NCI-H2107 treated with DMSO at 0.1 percent for 48 hours (cell line): ENCODE measurements around the gene PLEKHA8.

Experiments used
- DNase-seq: peaks from one replicate; lab custom pipeline; 2025; ENCODE audit not compliant: unreplicated experiment; lab: John Stamatoyannopoulos, UW

PLEKHA8 gene

GRCh38 chr7:30022991-30023390, 5.2 kb upstream of the PLEKHA8 start:
- no peak for DNase-seq

DNA sequence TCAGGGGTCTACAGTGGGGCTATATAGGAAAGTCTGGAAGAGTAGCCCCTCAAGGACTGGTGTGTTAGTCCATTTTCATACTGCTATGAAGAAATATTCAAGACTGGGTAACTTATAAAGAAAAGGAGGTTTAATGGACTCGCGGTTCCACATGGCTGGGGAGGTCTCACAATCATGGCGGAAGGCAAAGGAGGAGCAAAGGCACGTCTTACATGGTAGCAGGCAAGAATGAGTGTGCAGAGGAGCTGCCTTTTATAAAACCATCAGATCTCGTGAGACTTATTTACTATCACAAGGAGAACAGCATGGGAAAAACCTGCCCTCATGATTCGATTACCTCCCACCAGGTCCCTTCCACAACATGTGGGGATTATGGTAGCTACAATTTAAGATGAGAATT, 4.7 kb upstream of the PLEKHA8 start:
- no peak for DNase-seq

DNA sequence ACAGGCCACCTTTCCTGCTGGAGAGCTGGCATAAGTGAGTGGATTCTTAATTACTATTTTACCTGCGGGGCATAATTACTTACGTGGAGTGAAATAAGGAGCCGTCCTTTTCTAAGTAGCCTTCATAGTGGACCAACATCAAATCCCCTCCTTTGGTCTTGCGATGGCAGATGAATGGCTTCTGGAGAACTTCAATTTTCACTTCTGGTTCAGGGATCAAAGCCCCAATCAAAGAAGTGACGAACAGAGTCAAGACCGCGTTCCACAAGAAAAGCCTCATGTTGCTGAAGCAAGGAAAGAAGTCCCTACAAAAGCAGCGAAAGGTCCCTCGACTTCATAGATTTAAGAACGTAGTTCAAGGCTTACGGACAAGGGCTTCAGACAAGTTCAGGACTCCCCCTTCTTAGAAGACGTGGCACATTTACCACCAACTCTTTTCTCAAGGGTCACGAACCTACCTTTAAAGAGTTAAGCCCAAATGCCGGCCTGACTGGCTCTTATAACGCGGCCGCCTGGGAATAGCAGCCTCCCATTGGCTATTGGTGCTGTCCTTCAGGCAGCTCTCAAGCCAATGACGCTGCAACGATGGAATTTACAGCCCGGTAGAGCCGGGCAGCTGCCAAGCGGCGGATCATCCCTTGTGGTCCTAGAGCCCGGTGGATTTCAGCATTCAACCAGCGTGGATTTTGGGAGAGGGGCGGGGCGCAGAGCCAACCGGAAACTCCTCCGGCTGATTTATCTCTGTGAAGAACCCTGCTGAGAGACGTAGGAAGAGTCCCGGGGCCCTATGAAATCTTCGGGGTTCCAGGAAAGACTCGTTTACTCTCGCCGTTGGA, 1.8 kb upstream of the PLEKHA8 start, which contains the start of gene FKBP14:
TSS of gene FKBP14 (minus strand) at position 474 of the 836 bp plus-strand sequence. CDS start at position 280, 194 bp downstream.
- peak; percentile 97 for DNase-seq

DNA sequence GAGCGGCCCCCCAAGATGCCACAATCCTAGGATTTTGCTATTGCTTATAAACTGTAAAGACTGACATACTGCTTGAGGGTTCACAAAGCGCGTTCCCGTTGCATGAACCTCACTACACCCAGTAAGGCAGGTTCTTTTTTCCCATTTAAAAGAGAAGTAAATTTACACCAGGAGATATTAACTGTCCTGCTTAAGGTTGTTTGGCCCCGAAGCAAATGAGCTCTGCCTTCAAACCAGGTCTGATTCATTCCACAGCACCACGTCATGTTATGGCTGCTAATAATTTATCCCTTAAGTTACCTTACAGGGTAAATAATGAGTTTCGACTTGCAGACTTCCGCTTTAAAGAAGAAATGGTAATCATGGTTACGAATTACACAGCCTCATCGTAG, 1.2 kb upstream of the PLEKHA8 start:
- DNase-seq, result no peak

DNA sequence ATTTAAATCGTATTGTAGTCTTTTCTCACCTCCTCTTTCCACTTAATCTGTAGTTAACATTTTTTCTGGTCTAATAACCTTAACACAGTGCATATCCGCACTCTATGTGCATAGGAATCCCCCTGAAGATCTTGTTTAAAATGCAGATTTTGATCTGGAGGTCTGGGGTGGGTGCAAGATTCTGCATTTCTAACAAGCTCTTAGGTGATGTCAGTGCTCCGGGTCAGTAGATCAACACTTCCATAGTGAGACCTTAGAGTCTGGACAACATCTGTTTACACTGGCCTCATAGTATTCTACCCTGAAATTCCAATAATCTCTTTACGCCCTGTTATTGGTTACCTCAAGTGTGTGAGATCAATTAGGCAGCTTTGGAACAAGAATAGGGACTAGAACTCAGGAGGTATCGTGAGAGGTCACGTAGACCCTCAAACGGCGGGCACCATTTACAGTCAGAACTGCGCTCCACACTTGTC, 434 bp upstream of the PLEKHA8 start:
- no peak for DNase-seq

GRCh38 chr7:30028749-30029635, 780 bp downstream of the PLEKHA8 start:
- DNase-seq, result peak; percentile 29

DNA sequence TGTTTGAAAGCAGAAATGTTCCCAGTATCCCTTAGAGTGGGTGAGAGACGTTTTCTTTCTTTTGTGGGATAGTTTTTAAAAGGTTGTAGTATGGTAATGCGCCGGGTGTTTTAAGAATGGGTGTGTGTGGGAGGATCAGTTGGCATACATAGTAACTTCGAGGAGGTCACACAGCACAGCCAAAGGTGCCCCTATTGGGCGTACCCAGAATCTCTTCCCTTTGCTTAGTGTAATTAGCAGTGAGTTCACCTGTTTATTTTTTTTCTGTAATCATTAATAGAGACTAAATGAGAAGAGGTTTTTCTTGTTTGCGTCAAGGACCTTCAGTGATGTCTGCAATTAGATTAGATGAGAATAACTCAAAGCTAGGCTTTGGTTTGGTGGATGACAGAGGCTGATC, 1.5 kb downstream of the PLEKHA8 start:
- no peak for DNase-seq

GRCh38 chr7:30032310-30033125, 4.3 kb downstream of the PLEKHA8 start:
- DNase-seq, result no peak

DNA sequence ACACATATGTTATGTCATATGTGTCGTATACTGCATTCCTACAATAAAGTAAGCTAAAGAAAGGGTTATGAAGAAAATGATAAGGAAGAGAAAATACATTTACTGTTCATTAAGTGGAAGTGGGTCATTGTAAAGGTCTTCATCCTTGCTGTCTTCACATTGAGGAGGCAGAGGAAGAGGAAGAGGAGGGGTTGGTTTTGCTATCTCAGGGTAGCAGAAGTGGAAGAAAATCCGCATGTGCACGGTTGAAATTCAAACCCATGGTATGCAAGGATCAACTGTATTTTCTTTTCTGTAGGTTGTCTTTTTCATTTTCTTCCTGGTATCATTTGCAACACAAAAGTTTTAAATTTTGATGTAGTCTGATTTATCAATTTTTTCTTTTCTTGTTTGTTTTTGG, 6.3 kb downstream of the PLEKHA8 start:
- DNase-seq, result no peak

GRCh38 chr7:30036220-30036619, 8.0 kb downstream of the PLEKHA8 start:
- DNase-seq, result no peak

DNA sequence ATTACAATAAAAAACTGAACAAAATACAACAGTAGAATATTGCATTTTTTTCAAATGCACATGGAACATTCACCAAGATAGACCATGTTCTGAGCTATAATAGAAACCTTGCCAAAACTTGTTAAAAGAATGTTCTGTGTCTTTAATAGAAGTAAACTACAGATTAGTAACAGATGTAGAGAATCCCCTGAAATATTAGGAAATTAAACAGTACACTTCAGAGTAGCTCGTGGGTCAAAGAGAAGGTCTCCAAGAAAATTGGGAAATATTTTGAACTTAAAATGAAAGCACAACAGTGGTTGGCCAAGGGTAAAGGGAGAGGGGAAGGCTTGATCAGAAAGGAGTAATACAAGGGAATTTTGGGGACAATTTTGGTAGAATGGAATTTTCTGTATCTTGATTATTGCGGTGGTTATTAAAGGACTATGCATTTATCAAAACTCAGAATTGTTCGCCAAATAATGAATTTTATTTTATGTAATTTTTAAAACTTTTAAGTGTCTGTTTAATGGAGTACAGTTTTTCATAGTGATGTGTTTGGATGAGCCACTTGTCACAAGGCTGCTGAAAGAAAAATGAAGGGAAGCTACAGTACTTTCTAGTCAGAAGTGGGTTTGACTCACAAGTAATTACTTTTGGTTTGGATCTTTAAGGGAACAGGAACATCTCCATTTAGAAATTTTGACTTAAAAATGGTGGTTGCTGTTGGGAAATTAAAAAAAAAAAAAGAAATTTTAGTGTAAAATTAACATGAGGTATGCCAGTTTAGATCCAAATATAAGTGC, 10.2 kb downstream of the PLEKHA8 start:
- no peak for DNase-seq

GRCh38 chr7:30040938-30041337, 12.7 kb downstream of the PLEKHA8 start:
- no peak for DNase-seq

- DNase-seq, result no peak
Observed at GRCh38 chr7:30041526-30042269, 13.5 kb downstream of the PLEKHA8 start.

DNA sequence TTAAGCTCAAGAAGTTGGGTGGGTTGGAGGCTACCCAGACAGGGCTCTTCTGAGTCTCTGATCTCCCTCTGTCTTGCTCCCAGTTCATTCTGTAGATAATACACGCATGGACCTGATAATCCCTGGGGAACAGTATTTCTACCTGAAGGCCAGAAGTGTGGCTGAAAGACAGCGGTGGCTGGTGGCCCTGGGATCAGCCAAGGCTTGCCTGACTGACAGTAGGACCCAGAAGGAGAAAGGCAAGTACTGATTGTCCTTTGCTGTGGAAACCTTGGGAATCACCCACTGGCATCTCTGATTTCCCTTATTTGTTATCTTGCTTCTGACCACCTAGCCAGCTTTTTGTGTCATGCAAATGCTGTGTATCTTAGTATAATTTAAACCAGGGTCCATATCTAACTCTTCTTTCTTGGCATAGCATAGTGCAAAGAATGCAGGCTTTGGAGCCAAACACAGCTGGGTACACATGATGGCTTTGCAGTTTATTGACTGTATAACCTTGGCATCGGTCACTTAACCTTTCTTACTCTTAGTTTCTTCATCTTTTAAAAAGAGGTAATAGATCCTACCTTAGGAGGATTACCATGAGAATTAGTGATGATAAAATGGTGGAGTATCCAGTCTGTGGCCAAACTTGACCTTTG, 18.0 kb downstream of the PLEKHA8 start:
- DNase-seq, result no peak

DNA sequence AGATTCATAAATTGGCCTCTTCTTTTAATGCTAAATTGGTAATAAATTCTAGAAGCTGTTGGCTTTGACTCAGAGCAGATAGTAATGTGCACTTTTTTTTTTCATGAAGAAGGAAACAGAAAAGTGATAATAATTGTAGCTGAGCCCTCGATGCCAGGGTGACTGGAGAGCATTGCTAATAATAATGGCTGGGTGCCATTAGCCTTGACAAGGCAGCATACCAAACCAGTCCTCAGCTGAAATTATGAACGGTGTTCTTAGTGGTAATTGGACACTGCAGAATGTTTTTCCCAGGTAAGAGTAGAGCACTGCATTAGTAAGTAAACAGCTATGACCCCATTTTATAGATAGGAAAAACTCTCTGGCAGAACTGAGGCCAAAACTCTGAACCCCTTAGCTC, 18.9 kb downstream of the PLEKHA8 start:
- no peak for DNase-seq

- no peak for DNase-seq
Observed at GRCh38 chr7:30048582-30048981, 20.4 kb downstream of the PLEKHA8 start.

GRCh38 chr7:30049173-30049572, 21.0 kb downstream of the PLEKHA8 start:
- DNase-seq, result no peak

GRCh38 chr7:30053068-30053467, 24.9 kb downstream of the PLEKHA8 start:
- DNase-seq, result no peak

DNA sequence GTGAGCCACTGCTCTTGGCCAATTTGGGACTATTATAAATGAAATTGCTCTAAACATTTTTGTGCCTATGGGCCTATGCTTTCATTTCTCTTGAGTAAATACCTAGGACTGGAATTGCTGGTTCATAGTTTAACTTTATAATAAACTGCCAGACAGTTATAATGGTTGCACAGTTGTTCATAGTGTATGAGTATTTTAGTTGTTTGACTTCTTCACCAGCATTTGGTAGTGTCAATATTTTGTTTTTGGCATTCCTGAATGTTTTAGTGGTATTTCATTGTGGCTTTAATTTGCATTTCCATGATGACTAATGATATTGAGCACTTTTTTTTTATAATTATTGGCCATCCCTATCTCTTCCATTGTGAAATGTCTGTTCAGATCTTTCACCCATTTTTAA, 29.5 kb downstream of the PLEKHA8 start:
- no peak for DNase-seq
